PC-3 (cell line): ENCODE results near the gene MVK.

Experiments used
- EZH2 ChIP-seq: fragments of 300-600 bp; sonication (generic); IDR thresholded peaks from one replicate; pipeline ENCODE4 v1.6.1; 2017; ENCODE audit warnings: antibody characterized with exemption, mild to moderate bottlenecking, low read length; ENCODE audit not compliant: unreplicated experiment
- EZH2phosphoT487 ChIP-seq: fragments of 300-600 bp; sonication (generic); IDR thresholded peaks from 2 replicates; pipeline ENCODE4 v1.6.1; 2018; ENCODE audit warnings: mild to moderate bottlenecking, antibody characterized with exemption, low read length, borderline replicate concordance
- TF ChIP-seq, protein P1 (sequence below): fragments of 300-600 bp; sonication (generic); conservative IDR thresholded peaks from 2 replicates; pipeline ENCODE4 v1.5.1; 2017; ENCODE audit warnings: antibody characterized with exemption, low read depth, mild to moderate bottlenecking, low read length

DNA sequence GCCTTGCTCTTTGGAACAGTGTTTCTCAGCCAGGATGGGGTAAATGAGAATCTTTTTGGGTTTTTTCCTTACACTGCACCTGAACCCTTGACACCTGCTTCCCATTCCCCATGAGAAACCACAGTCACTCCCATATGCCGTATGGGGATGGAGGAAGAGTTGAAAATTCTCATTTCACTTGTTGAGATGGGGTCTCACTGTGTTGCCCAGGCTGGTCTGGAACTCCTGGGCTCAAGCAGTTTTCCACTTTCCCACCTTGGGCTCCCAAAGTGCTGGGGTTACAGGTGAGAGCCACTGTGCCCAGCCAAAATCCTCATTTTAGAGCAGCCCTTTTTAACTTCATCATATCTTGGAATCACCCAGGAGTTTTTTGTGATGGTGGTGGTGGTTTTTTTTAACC is 3.7 kb downstream of the MVK start:
- TF ChIP-seq, protein P1, sequence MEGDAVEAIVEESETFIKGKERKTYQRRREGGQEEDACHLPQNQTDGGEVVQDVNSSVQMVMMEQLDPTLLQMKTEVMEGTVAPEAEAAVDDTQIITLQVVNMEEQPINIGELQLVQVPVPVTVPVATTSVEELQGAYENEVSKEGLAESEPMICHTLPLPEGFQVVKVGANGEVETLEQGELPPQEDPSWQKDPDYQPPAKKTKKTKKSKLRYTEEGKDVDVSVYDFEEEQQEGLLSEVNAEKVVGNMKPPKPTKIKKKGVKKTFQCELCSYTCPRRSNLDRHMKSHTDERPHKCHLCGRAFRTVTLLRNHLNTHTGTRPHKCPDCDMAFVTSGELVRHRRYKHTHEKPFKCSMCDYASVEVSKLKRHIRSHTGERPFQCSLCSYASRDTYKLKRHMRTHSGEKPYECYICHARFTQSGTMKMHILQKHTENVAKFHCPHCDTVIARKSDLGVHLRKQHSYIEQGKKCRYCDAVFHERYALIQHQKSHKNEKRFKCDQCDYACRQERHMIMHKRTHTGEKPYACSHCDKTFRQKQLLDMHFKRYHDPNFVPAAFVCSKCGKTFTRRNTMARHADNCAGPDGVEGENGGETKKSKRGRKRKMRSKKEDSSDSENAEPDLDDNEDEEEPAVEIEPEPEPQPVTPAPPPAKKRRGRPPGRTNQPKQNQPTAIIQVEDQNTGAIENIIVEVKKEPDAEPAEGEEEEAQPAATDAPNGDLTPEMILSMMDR = no peak
- no peak for TF ChIP-seq EZH2phosphoT487
- TF ChIP-seq EZH2 = no peak
